Uterus (tissue), 2 donors: ENCODE results near the gene BOLA3.

ENCODE experiments used
- CTCF ChIP-seq, 4 experiments: fragments of 200-600 bp in 2 of 4; fragments of 450-650 bp in 2 of 4; sonication (generic) in 2 of 4; IDR thresholded peaks; one replicate each; pipeline ENCODE4 v1.5.1; 2016 to 2019; ENCODE audit warnings: antibody characterized with exemption in 4 of 4, mild to moderate bottlenecking in 2 of 4, moderate library complexity in 1 of 4
- POLR2A ChIP-seq, 2 donors: fragments of 450-650 bp; IDR thresholded peaks; one replicate each; pipeline ENCODE4 v1.6.1; 2016; ENCODE audit warnings: antibody characterized with exemption in 2 of 2, mild to moderate bottlenecking in 1 of 2, moderate library complexity in 1 of 2

GRCh38 chr2:74086021-74086420 is 61.7 kb downstream of the BOLA3 start:
- no peak for TF ChIP-seq POLR2A (IDR thresholded peaks at IDR 0.05)
- no peak for TF ChIP-seq CTCF (IDR thresholded peaks at IDR 0.05)
